ENCODE data around the gene GBP6. TPM values are rescaled to one million over a fixed set of nuclear protein-coding genes. Genes with fewer than 3 reads are reported as not detected.

GBP6 gene
- polyA plus RNA-seq (2012; ENCODE audit: insufficient read depth, insufficient read length, low read depth) = 0.14 TPM

GRCh38 chr1:89363638-89364536, at the start of gene GBP6:
Gene GBP6 (plus strand): TSS chr1:89364059. CDS start chr1:89368552, 4,493 bp downstream.
- Histone ChIP-seq H3K9me3 (no peaks in the 10 kb centered on the region), H3K27me3 (no peaks in the 10 kb centered on the region), H3K36me3 (no peaks in the 10 kb centered on the region), H3K4me1 (no peaks in the 10 kb centered on the region), H3K4me3 (ENCODE audit: low read depth, low read length) (no peak within 1 kb of the TSS)
- DNase-seq = no peak
- TF ChIP-seq CTCF (IDR thresholded peaks at IDR 0.05; ENCODE audit: low read depth, low read length) = no peak

- no peak for DNase-seq
- no peaks in the 10 kb centered on the region for H3K27me3 ChIP-seq
- no peaks in the 10 kb centered on the region for H3K4me1 ChIP-seq
- H3K4me3 ChIP-seq (ENCODE audit: low read depth, low read length) = no peak overlapping the region
- H3K9me3 ChIP-seq = no peaks in the 10 kb centered on the region
- TF ChIP-seq CTCF (IDR thresholded peaks at IDR 0.05; ENCODE audit: low read depth, low read length) = no peak
- H3K36me3 ChIP-seq = no peaks in the 10 kb centered on the region
Observed at GRCh38 chr1:89322402-89322801, 41.5 kb upstream of the GBP6 start.

- no peak overlapping the region for H3K4me3 ChIP-seq (ENCODE audit: low read depth, low read length)
- no peaks in the 10 kb centered on the region for H3K36me3 ChIP-seq
- TF ChIP-seq CTCF (IDR thresholded peaks at IDR 0.05; ENCODE audit: low read depth, low read length) = no peak
- H3K9me3 ChIP-seq = no peaks in the 10 kb centered on the region
- no peaks in the 10 kb centered on the region for H3K27me3 ChIP-seq
- no peak for DNase-seq
- no peaks in the 10 kb centered on the region for H3K4me1 ChIP-seq
Observed at GRCh38 chr1:89331890-89332289, 32.0 kb upstream of the GBP6 start.

- no peak overlapping the region for H3K4me3 ChIP-seq (ENCODE audit: low read depth, low read length)
Observed at GRCh38 chr1:89332461-89332860, 31.4 kb upstream of the GBP6 start.

GRCh38 chr1:89335486-89335885, 28.4 kb upstream of the GBP6 start:
- H3K27me3 ChIP-seq = no peaks in the 10 kb centered on the region
- H3K4me3 ChIP-seq (ENCODE audit: low read depth, low read length) = no peak overlapping the region
- H3K4me1 ChIP-seq = no peaks in the 10 kb centered on the region
- no peak for TF ChIP-seq CTCF (IDR thresholded peaks at IDR 0.05; ENCODE audit: low read depth, low read length)
- H3K36me3 ChIP-seq = no peaks in the 10 kb centered on the region
- no peaks in the 10 kb centered on the region for H3K9me3 ChIP-seq
- no peak for DNase-seq

More at GRCh38 chr1:89332461-89332860, 31.4 kb upstream of the GBP6 start:
- no peaks in the 10 kb centered on the region for H3K4me1 ChIP-seq
- DNase-seq = no peak
- H3K36me3 ChIP-seq = no peaks in the 10 kb centered on the region
- TF ChIP-seq CTCF (IDR thresholded peaks at IDR 0.05; ENCODE audit: low read depth, low read length) = no peak
- H3K9me3 ChIP-seq = no peaks in the 10 kb centered on the region
- H3K27me3 ChIP-seq = no peaks in the 10 kb centered on the region

- no peak for DNase-seq
- Histone ChIP-seq H3K9me3 (no peaks in the 10 kb centered on the region), H3K27me3 (no peaks in the 10 kb centered on the region), H3K4me3 (ENCODE audit: low read depth, low read length) (no peak overlapping the region), H3K4me1 (no peaks in the 10 kb centered on the region), H3K36me3 (no peaks in the 10 kb centered on the region)
- TF ChIP-seq CTCF (IDR thresholded peaks at IDR 0.05; ENCODE audit: low read depth, low read length) = no peak
Observed at GRCh38 chr1:89337903-89338302, 26.0 kb upstream of the GBP6 start.
